HCT116 (cell line): ENCODE data around the gene ST8SIA2.

Source experiments
- EGR1 ChIP-seq: IDR thresholded peaks from 2 replicates; pipeline ENCODE4 v1.6.1; 2012; ENCODE audit warnings: low read depth
- EZH2 ChIP-seq: fragments of 200-600 bp; sonication (generic); IDR thresholded peaks from 2 replicates; pipeline ENCODE4 v1.6.1; 2017; ENCODE audit warnings: antibody characterized with exemption, mixed run types
- MAX ChIP-seq: IDR thresholded peaks from 2 replicates; pipeline ENCODE4 v1.6.1; 2012
- POLR2A ChIP-seq: IDR thresholded peaks from 2 replicates; pipeline ENCODE4 v1.7.0; 2011; ENCODE audit warnings: borderline replicate concordance; ENCODE audit not compliant: insufficient read depth, insufficient read length; ENCODE audit errors: extremely low read depth
- SIN3A ChIP-seq: IDR thresholded peaks from 2 replicates; pipeline ENCODE4 v1.6.1; 2012; ENCODE audit warnings: low read depth
- ZBTB33 ChIP-seq: IDR thresholded peaks from 2 replicates; pipeline ENCODE4 v1.6.1; 2011; ENCODE audit warnings: mild to moderate bottlenecking, low read length, moderate library complexity; ENCODE audit not compliant: insufficient replicate concordance; ENCODE audit errors: extremely low read depth
- ZNF274 ChIP-seq: fragments of 200-500 bp; sonication (Bioruptor generic); IDR thresholded peaks from 2 replicates; pipeline ENCODE4 v1.6.1; 2014; ENCODE audit warnings: mild to moderate bottlenecking, low read depth, low read length, inconsistent platforms
- TF ChIP-seq, protein P1 (sequence below): IDR thresholded peaks from 2 replicates; pipeline ENCODE4 v1.6.1; 2012
- TF ChIP-seq, protein P2 (sequence below), 3 experiments: fragments of 200-600 bp in 1 of 3; sonication (generic) in 1 of 3; IDR thresholded peaks in 2 of 3; conservative IDR thresholded peaks in 1 of 3; 2 replicates each; pipeline ENCODE4 v1.5.1; 2012 to 2017; ENCODE audit warnings: low read depth in 2 of 3, low read length in 2 of 3, antibody characterized with exemption in 1 of 3, borderline replicate concordance in 1 of 3, control low read depth in 1 of 3, mild to moderate bottlenecking in 1 of 3, mixed read lengths in 1 of 3, mixed run types in 1 of 3, moderate library complexity in 1 of 3; ENCODE audit not compliant: insufficient read depth in 1 of 3

GRCh38 chr15:92494806-92495336 is 101.2 kb downstream of the ST8SIA2 start:
- TF ChIP-seq, protein P1, sequence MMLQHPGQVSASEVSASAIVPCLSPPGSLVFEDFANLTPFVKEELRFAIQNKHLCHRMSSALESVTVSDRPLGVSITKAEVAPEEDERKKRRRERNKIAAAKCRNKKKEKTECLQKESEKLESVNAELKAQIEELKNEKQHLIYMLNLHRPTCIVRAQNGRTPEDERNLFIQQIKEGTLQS: no peak
- TF ChIP-seq, protein P2, sequence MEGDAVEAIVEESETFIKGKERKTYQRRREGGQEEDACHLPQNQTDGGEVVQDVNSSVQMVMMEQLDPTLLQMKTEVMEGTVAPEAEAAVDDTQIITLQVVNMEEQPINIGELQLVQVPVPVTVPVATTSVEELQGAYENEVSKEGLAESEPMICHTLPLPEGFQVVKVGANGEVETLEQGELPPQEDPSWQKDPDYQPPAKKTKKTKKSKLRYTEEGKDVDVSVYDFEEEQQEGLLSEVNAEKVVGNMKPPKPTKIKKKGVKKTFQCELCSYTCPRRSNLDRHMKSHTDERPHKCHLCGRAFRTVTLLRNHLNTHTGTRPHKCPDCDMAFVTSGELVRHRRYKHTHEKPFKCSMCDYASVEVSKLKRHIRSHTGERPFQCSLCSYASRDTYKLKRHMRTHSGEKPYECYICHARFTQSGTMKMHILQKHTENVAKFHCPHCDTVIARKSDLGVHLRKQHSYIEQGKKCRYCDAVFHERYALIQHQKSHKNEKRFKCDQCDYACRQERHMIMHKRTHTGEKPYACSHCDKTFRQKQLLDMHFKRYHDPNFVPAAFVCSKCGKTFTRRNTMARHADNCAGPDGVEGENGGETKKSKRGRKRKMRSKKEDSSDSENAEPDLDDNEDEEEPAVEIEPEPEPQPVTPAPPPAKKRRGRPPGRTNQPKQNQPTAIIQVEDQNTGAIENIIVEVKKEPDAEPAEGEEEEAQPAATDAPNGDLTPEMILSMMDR (IDR thresholded peaks at IDR 0.05 in 2 of 3, conservative IDR thresholded peaks at IDR 0.05 in 1 of 3; ENCODE audit: borderline replicate concordance in 1 of 3, insufficient read depth in 1 of 3, low read depth in 2 of 3, low read length in 2 of 3): no peak
- no peak for TF ChIP-seq EZH2
- TF ChIP-seq ZBTB33: no peak
- no peak for TF ChIP-seq SIN3A
- no peak for TF ChIP-seq ZNF274
- TF ChIP-seq EGR1: no peak
- no peak for TF ChIP-seq MAX
- TF ChIP-seq POLR2A: no peak
